GM08714 (cell line): ENCODE data around the gene THOC5.
A peak's percentile ranks its signal among the peaks of the same experiment; 100 is the strongest.
"Not testable (repeated sequence)": the region's sequence is repeated elsewhere in the genome, so short reads cannot be mapped to it uniquely, and the experiment has no call there.

Experiments
- H3K4me3 ChIP-seq: fragments of 200-500 bp; sonication (Bioruptor generic); 2 replicates; pipeline ENCODE4 v1.5.1; 2014; ENCODE audit warnings: mild to moderate bottlenecking, low read length, inconsistent platforms
- ZNF274 ChIP-seq: IDR thresholded peaks from 2 replicates; pipeline ENCODE4 v1.6.1; 2012; ENCODE audit warnings: mild to moderate bottlenecking, low read depth, low read length

THOC5 gene

DNA sequence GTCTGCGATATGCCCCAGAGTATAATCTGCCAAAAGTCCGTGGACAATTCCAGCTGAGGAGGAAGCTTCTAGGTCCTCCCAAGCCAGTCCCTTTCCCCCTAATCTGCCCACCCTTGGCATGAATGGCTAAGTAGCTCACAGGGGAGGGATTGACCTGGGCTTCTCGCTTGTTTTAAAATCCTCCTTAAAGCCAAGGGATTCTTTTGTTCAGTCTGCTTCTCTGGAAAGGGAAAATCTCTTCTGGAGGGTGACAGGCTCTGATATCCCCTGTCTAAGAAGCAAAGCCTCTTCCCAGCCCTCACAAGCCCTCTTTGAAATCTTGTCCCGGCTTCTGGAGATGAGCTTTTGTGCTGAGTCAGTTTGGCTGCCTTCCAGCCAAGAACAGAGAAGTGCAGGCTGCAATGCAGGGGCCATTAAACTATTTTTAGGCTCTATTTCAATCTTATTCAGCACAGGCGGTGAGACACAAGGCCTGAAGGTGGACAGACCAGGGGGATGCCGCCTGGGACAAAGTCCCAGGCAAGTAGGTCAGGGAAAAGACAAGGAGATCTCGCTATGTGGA is 49.7 kb downstream of the THOC5 start:
- no peak for TF ChIP-seq ZNF274
- no peak overlapping the region for H3K4me3 ChIP-seq

DNA sequence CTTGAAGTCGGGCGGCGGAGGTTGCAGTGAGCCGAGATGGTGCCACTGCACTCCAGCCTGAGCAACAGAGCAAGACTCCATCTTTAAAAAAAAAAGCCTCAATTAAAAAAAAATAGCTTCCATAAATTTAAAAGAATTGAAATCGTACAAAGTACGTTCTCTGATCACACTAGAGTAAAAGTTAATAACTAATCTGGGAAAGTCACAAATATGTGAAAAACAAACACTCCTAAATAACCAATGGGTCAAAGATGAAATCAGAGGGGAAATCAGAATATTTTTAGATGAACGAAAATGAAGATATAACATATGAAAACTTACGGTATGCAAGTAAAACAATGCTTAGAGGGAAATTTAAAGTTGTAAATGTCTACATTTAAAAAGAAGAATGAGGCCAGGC is 53.7 kb downstream of the THOC5 start:
- H3K4me3 ChIP-seq, result no peak overlapping the region
- TF ChIP-seq ZNF274, result no peak

DNA sequence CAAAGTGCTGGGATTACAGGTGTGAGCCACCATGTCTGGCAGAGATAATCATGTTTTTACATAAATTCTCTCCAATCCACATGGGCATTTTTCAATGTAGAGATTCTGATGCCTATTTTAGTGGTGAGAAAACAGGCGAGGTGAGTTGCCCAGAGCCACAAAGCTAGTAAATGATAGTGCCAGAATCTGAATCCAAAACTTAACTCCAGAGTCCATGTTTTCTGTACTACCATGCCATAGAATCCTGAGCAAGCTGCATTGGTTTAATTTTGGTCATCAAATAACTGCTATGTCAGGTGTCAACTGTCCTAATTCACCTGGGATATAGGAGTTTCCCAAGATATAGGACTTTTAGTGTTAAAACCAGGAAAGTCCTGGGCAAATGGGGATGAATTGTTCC is 59.9 kb downstream of the THOC5 start:
- no peak overlapping the region for H3K4me3 ChIP-seq
- no peak for TF ChIP-seq ZNF274

DNA sequence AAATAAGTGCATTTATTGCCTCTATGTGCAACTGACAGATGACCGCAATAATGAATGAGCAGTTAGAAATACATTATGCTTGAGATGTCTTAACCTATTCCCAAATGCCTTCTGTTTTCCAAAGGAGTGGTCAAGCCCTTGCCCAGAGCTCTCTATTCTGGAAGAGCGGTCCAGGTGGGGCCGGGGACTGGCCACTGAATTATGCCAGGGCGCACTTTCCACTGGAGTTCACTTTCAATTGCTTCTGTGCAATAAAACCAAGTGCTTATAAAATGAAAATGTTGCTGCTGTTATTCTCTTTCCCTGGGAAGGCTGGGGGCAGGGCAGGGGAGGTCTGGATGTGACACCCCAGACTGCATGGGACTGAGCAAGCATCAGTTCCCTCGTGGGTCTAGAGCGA is 62.5 kb downstream of the THOC5 start:
- no peak overlapping the region for H3K4me3 ChIP-seq
- no peak for TF ChIP-seq ZNF274

DNA sequence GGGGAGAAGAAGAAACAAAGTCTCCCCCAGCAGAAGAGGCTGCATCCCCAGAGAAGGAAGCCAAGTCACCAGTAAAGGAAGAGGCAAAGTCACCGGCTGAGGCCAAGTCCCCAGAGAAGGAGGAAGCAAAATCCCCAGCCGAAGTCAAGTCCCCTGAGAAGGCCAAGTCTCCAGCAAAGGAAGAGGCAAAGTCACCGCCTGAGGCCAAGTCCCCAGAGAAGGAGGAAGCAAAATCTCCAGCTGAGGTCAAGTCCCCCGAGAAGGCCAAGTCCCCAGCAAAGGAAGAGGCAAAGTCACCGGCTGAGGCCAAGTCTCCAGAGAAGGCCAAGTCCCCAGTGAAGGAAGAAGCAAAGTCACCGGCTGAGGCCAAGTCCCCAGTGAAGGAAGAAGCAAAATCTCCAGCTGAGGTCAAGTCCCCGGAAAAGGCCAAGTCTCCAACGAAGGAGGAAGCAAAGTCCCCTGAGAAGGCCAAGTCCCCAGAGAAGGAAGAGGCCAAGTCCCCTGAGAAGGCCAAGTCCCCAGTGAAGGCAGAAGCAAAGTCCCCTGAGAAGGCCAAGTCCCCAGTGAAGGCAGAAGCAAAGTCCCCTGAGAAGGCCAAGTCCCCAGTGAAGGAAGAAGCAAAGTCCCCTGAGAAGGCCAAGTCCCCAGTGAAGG is 64.3 kb downstream of the THOC5 start:
- H3K4me3 ChIP-seq, result not testable (repeated sequence)

DNA sequence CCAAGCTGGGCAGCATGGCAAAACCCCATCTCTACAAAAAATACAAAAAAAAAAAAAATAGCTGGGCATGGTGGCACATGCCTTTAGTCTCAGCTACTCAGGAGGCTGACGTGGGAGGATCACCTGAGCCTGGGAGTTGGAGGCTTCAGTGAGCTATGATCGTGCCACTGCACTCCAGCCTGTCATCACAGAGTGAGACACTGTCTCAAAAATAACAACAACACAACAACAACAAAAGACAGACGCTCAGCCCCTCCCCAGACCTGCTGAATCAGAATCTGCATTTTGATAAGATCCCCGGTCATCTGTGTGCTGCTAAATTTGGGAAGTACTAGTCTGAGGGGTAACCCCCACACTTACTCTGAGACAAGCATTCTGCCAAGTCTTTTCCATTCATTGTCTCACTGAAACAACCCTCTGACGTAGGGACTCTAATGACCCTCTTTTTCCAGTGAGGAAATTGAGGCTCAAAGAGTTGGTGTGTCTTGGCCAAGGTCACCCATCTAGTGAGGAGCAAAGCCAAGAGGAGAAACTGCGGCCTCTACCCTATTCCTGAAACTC is 66.1 kb downstream of the THOC5 start:
- H3K4me3 ChIP-seq, result no peak overlapping the region
- no peak for TF ChIP-seq ZNF274

DNA sequence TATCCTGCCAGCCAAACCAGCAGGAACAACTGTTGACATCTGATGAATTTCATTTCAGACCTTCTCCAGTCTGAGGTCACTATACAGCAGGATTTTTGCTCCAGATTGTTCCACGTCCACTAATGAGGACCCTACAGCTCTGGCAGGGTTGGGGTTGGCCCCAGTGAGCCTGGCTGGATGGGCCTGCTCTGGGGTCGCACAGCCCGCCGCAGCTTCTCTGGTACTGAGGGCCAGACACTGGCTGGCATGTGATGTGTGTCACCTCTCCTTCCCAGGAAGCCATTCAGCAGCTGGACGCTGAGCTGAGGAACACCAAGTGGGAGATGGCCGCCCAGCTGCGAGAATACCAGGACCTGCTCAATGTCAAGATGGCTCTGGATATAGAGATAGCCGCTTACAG is 68.1 kb downstream of the THOC5 start:
- TF ChIP-seq ZNF274, result no peak
- H3K4me3 ChIP-seq, result no peak overlapping the region

DNA sequence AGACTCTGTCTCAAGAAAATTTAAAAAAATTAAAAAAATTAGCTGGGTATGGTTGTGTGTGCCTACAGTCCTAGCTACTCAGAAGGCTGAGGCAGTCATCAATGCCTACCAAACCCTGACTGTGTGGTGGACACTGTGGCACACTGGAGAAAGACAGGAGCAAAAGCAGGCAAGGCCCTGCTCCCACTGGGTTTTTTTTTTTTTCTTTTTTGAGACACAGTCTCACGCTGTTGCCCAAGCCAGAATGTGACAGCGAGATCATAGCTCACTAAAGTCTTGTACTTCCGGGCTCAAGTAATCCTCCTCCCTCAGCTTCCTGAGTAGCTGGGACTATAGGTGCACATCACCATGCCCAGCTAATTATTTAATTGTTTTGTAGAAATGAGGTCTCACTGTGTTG is 68.9 kb downstream of the THOC5 start:
- H3K4me3 ChIP-seq, result no peak overlapping the region
- no peak for TF ChIP-seq ZNF274

DNA sequence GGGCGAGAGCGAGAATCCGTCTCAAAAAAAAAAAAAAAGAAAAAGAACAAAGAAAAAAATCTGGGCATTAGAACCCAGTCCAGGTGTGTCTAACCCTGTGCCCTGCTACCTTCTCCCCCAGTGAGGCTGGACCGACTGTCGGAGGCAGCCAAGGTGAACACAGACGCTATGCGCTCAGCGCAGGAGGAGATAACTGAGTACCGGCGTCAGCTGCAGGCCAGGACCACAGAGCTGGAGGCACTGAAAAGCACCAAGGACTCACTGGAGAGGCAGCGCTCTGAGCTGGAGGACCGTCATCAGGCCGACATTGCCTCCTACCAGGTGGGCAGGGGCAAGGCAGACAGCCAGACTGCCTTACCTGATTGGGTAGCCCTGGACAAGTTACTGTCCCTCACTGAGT is 70.3 kb downstream of the THOC5 start:
- H3K4me3 ChIP-seq, result no peak overlapping the region
- no peak for TF ChIP-seq ZNF274

DNA sequence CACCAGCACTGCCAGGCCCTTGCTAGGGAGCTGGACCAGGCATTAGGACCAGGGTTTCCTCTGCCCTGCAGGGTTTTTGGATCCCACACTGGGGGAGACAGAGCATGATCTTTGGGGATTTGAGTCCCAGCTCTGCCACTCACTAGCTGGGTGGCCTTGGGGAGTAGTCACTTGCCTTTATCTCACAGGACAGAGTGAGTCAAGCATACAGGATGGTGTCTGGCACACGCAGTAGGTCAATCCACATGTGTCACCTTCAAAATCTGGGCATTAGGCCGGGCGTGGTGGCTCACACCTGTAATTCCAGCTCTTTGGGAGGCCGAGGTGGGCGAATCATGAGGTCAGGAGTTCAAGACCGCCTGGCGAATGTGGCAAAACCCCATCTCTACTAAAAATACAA is 70.8 kb downstream of the THOC5 start:
- no peak for TF ChIP-seq ZNF274
- no peak overlapping the region for H3K4me3 ChIP-seq

DNA sequence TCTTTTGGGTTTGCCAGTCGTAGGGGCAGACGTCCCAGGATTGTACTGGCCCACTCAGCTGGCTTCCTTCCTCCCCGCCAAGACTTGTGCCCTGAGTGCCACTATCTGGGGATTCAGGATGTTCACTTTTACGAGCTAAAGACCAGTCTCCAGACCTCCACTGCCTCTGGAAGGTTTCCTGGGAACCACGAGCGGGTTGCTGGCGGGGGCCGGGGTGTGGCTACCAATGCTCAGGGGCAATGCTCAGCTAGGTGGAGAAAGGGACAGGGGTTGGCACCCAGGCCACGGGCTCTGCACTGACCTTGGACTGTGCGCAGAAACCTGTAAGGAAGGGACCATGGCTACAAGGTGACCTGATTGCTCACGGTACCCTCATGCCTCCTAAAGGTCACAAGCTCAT is 71.3 kb downstream of the THOC5 start:
- H3K4me3 ChIP-seq, result no peak overlapping the region
- no peak for TF ChIP-seq ZNF274

DNA sequence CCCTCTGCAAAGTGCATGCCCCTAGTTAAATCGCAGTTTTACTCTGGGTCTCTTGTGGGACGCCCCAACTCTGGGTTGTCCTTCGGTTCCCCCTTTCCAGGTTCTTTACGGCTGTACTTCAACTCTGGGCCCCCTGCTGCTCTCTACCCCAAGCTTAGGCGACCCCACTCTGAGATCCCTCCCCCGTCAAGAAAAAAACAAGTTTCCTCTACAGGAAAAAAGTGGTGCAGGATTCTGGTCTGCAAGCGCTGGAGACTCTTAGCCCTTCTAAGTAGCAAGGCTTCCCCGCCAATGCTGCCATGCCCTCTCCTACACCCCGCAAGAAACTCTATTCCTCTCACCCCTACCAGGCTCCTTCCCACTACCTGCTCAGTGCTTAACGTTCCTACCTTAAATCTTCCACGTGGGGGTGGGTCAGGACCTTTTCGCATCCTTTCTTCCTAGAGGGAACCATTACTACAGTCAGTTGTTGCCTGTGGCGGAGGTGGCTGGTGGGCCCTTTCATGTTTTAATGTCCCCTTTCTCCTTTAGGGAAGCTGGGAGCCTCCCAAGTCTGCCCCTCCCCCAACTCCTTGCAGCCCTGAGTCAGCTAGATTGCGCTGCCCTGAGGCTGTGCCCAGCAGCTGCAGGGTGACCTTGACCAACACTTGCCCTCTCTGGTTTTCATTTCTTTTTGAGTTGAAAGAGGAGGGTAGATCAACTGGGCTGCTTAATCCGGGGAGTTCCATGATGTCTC is 72.1 kb downstream of the THOC5 start:
- peak overlapping the region; percentile 15; the same call in 1 of the 2 replicates for H3K4me3 ChIP-seq
- no peak for TF ChIP-seq ZNF274

DNA sequence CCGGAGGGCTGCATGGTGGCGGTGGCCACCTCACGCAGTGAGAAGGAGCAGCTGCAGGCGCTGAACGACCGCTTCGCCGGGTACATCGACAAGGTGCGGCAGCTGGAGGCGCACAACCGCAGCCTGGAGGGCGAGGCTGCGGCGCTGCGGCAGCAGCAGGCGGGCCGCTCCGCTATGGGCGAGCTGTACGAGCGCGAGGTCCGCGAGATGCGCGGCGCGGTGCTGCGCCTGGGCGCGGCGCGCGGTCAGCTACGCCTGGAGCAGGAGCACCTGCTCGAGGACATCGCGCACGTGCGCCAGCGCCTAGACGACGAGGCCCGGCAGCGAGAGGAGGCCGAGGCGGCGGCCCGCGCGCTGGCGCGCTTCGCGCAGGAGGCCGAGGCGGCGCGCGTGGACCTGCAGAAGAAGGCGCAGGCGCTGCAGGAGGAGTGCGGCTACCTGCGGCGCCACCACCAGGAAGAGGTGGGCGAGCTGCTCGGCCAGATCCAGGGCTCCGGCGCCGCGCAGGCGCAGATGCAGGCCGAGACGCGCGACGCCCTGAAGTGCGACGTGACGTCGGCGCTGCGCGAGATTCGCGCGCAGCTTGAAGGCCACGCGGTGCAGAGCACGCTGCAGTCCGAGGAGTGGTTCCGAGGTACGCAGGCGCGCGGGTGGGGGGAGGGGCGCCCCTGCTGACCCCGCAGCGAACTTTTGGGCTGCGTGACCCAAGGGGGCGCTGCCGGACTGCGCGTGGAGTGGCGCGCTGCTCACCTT is 72.9 kb downstream of the THOC5 start:
- peak overlapping the region; percentile 43; the same call in 1 of the 2 replicates for H3K4me3 ChIP-seq
- no peak for TF ChIP-seq ZNF274

DNA sequence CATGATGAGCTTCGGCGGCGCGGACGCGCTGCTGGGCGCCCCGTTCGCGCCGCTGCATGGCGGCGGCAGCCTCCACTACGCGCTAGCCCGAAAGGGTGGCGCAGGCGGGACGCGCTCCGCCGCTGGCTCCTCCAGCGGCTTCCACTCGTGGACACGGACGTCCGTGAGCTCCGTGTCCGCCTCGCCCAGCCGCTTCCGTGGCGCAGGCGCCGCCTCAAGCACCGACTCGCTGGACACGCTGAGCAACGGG is 73.4 kb downstream of the THOC5 start:
- H3K4me3 ChIP-seq, result peak overlapping the region; percentile 43; the same call in 1 of the 2 replicates
- no peak for TF ChIP-seq ZNF274

DNA sequence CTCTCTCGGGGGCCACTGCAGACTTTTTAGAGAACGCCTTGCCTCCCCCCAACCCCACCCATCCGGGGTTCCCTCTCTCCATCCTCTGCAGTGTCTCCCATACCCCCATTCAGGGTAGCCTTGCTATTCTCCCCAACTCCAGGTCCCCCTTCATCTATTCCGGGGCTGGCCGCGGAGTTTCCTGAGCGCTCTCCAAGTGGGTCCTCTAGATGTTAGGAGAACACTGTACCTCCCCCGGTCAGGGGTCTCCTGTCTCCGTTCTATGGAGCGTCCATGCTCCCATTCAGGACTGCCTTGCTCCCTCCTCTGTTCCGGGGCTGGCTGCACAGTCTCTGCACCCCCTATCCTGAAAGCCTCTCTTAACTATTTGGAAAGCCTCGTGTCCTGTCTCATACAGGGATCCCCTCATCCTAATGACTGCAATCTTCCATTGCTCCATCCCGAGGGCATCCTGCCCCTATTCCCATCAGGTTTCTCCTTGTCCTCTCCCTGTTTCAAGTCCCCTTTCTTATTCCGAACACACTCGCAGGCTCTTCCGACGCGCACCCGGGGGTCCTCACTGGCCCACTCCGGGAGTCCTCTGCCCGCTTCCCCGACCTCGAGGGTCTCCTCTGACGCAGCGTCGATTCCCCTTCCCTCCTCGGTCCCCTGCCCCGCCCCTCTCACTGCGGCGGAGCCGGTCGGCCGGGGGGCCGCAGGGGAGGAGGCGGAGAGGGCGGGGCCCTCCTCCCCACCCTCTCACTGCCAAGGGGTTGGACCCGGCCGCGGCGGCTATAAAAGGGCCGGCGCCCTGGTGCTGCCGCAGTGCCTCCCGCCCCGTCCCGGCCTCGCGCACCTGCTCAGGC is 73.9 kb downstream of the THOC5 start, which contains the start of gene NEFH:
Gene NEFH (plus strand): TSS at position 802 of the 845 bp plus-strand sequence. CDS start 45 bp downstream, outside the sequence.
- no peak for TF ChIP-seq ZNF274
- peak within 1 kb of the TSS; percentile 43; the same call in 1 of the 2 replicates for H3K4me3 ChIP-seq
